A673 (cell line): Measurements from ENCODE around the gene NPAS2.

Experiments used
- EZH2 ChIP-seq: fragments of 200-600 bp; sonication (generic); IDR thresholded peaks from 2 replicates; pipeline ENCODE4 v1.6.1; 2017; ENCODE audit warnings: borderline replicate concordance, low read depth, mild to moderate bottlenecking, mixed read lengths, antibody characterized with exemption, low read length; ENCODE audit not compliant: poor library complexity, severe bottlenecking
- TF ChIP-seq, protein P1 (sequence below): fragments of 300-800, 200-600 bp; sonication (generic); conservative IDR thresholded peaks from 2 replicates; pipeline ENCODE4 v1.5.1; 2017; ENCODE audit warnings: low read depth, mild to moderate bottlenecking, antibody characterized with exemption, low read length, moderate library complexity, mixed read lengths

DNA sequence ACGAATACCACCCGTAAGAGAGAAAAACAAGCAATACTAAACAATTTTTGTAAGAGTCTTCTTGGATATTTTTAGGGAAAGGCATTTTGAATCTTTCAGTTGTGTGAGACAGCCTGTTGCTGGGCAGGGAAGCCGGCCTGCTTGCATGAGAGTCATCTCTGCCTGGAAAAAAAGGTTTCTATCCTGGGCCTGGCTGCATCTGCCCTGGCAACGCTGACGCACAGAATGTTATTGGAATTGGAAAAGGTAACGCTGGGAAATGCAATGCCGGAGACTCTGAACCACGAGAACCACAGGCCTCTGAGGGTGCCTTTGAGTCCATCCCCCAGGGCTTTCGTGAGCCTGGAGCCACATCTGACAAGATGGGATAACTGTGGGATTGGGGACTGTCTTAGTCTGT, 17.9 kb upstream of the NPAS2 start:
- TF ChIP-seq, protein P1, sequence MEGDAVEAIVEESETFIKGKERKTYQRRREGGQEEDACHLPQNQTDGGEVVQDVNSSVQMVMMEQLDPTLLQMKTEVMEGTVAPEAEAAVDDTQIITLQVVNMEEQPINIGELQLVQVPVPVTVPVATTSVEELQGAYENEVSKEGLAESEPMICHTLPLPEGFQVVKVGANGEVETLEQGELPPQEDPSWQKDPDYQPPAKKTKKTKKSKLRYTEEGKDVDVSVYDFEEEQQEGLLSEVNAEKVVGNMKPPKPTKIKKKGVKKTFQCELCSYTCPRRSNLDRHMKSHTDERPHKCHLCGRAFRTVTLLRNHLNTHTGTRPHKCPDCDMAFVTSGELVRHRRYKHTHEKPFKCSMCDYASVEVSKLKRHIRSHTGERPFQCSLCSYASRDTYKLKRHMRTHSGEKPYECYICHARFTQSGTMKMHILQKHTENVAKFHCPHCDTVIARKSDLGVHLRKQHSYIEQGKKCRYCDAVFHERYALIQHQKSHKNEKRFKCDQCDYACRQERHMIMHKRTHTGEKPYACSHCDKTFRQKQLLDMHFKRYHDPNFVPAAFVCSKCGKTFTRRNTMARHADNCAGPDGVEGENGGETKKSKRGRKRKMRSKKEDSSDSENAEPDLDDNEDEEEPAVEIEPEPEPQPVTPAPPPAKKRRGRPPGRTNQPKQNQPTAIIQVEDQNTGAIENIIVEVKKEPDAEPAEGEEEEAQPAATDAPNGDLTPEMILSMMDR, result no peak
- no peak for TF ChIP-seq EZH2
